ENCODE measurements around the gene SCAMP2. TPM values are rescaled to one million over a fixed set of nuclear protein-coding genes. Genes with fewer than 3 reads are reported as not detected.
A peak's percentile ranks its signal among the peaks of the same experiment; 100 is the strongest.
"Not testable (repeated sequence)": the region's sequence is repeated elsewhere in the genome, so short reads cannot be mapped to it uniquely, and the experiment has no call there.

The SCAMP2 gene, protein sequence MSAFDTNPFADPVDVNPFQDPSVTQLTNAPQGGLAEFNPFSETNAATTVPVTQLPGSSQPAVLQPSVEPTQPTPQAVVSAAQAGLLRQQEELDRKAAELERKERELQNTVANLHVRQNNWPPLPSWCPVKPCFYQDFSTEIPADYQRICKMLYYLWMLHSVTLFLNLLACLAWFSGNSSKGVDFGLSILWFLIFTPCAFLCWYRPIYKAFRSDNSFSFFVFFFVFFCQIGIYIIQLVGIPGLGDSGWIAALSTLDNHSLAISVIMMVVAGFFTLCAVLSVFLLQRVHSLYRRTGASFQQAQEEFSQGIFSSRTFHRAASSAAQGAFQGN
- total RNA-seq (2014; rRNA removed; shearing (Covaris generic); ENCODE audit: low replicate concordance), result 37.1 and 54.9 TPM in 2 replicates

DNA sequence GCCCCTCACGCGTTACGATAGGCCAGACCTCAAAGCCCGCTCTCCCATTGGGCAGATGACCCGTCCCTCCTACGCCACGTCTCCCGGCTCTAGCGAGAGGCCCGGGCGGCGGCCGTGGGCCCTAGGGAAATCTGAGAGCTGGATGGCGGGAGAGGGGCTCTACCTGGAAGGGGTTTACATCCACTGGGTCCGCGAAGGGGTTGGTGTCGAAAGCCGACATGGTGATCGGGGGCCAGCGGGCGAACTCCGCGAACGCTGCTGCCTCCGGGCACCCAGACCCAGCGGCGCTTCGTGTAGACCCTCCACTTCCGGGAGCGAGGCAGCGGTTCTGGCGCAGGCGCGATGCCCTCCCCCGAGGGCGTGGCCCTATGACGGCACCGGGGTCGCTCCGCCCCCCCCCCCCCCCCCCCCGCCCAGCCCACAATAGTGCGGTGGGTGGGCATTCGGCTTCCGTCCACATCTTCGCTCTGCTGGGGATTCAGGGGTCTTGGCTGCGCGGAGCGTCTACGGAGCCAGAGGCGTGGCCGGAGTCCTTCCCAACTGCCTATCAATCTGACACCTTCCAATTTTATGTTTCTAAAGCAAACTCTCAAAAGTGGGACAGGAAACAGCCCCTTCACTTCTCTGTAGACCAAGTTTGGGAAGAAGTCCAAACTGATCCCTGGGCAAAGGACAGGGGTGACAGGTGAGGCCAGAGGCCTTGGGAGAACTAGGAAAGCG is at the start of gene SCAMP2:
Gene SCAMP2, minus strand, starts transcription at position 330 of the 720 bp plus-strand sequence. Its CDS starts 110 bp downstream, at position 220.
- Histone ChIP-seq H3K9me3 (ENCODE audit: low read length) (no peaks in the 10 kb centered on the region), H3K27me3 (ENCODE audit: low read length) (no peaks in the 10 kb centered on the region), H4K20me1 (ENCODE audit: insufficient read depth, low read depth, low read length) (peaks cover 14% of the 10 kb centered on the region; the same call in 1 of the 2 replicates), H3K9me2 (replicated peaks; ENCODE audit: insufficient read depth, low read length) (no peaks in the 10 kb centered on the region), H2AFZ (ENCODE audit: low read length) (peak within 1 kb of the TSS; percentile 100), H3K79me2 (ENCODE audit: low read length) (peaks cover 46% of the 10 kb centered on the region), H3K4me2 (ENCODE audit: low read depth, low read length, poor library complexity, severe bottlenecking) (peak within 1 kb of the TSS; percentile 100), H3K27ac (ENCODE audit: low read length) (peak within 1 kb of the TSS; percentile 52; the same call in 1 of the 2 replicates), H3K4me1 (ENCODE audit: low read length) (peaks cover 38% of the 10 kb centered on the region), H3K4me3 (ENCODE audit: low read length) (peak within 1 kb of the TSS; percentile 90), H3K36me3 (ENCODE audit: insufficient read depth, low read length) (peaks cover 14% of the 10 kb centered on the region), H3K9ac (ENCODE audit: low read length) (peak within 1 kb of the TSS; percentile 83)
- peak; percentile 97 for DNase-seq

DNA sequence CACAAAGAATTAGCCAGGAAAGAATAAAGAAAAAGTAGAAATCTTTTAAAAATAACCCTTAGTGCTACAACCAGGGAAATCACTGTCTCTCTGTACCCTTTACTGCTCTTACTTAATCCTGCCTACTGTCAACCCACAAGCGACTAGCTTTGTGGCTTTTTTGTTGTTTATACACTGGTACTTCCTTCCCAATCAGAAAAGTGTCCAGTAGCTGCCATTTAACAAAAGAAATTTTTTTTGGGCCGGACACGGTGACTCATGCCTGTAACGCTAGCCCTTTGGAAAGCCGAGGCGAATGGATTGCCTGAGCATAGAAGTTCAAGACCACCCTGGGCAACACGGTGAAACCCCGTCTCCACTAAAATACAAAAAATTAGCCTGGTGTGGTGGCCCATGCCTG is 47.3 kb upstream of the SCAMP2 start:
- H3K27me3 ChIP-seq (ENCODE audit: low read length), result no peaks in the 10 kb centered on the region
- H3K4me3 ChIP-seq (ENCODE audit: low read length), result no peak overlapping the region
- no peak for DNase-seq
- no peaks in the 10 kb centered on the region for H3K4me1 ChIP-seq (ENCODE audit: low read length)
- no peak overlapping the region for H2AFZ ChIP-seq (ENCODE audit: low read length)
- H3K9me3 ChIP-seq (ENCODE audit: low read length), result no peaks in the 10 kb centered on the region
- H3K4me2 ChIP-seq (ENCODE audit: low read depth, low read length, poor library complexity, severe bottlenecking), result no peak overlapping the region
- H3K9me2 ChIP-seq (replicated peaks; ENCODE audit: insufficient read depth, low read length), result no peaks in the 10 kb centered on the region
- H4K20me1 ChIP-seq (ENCODE audit: insufficient read depth, low read depth, low read length), result no peaks in the 10 kb centered on the region
- peaks cover 52% of the 10 kb centered on the region for H3K36me3 ChIP-seq (ENCODE audit: insufficient read depth, low read length)
- no peak overlapping the region for H3K9ac ChIP-seq (ENCODE audit: low read length)
- H3K27ac ChIP-seq (ENCODE audit: low read length), result no peak overlapping the region
- peaks cover 6% of the 10 kb centered on the region; the same call in 1 of the 2 replicates for H3K79me2 ChIP-seq (ENCODE audit: low read length)

DNA sequence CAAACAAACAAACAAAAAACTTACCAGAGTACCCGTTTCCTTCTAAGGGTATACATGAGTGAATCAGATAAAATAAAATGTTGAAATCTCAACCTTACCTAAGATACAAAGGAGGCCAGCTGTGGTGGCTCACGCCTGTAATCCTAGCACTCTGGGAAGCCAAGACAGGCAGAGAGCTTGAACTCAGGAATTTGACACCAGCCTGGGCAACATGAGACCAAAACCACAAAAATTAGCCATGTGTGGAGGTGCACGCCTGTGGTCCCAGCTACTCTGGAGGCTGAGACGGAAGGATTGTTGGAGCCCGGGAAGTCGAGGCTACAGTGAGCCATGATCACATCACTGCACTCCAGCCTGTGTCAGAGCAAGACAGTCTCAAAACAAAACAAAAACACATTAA is 44.5 kb upstream of the SCAMP2 start:
- H3K36me3 ChIP-seq (ENCODE audit: insufficient read depth, low read length), result peaks cover 46% of the 10 kb centered on the region
- H3K4me3 ChIP-seq (ENCODE audit: low read length), result no peak overlapping the region
- H3K27ac ChIP-seq (ENCODE audit: low read length), result no peak overlapping the region
- H3K4me1 ChIP-seq (ENCODE audit: low read length), result no peaks in the 10 kb centered on the region
- H3K9me2 ChIP-seq (replicated peaks; ENCODE audit: insufficient read depth, low read length), result no peaks in the 10 kb centered on the region
- H2AFZ ChIP-seq (ENCODE audit: low read length), result no peak overlapping the region
- H3K27me3 ChIP-seq (ENCODE audit: low read length), result no peaks in the 10 kb centered on the region
- no peak overlapping the region for H3K9ac ChIP-seq (ENCODE audit: low read length)
- peaks cover 3% of the 10 kb centered on the region; the same call in 1 of the 2 replicates for H3K79me2 ChIP-seq (ENCODE audit: low read length)
- no peak overlapping the region for H3K4me2 ChIP-seq (ENCODE audit: low read depth, low read length, poor library complexity, severe bottlenecking)
- H3K9me3 ChIP-seq (ENCODE audit: low read length), result no peaks in the 10 kb centered on the region
- H4K20me1 ChIP-seq (ENCODE audit: insufficient read depth, low read depth, low read length), result no peaks in the 10 kb centered on the region
- DNase-seq, result no peak

DNA sequence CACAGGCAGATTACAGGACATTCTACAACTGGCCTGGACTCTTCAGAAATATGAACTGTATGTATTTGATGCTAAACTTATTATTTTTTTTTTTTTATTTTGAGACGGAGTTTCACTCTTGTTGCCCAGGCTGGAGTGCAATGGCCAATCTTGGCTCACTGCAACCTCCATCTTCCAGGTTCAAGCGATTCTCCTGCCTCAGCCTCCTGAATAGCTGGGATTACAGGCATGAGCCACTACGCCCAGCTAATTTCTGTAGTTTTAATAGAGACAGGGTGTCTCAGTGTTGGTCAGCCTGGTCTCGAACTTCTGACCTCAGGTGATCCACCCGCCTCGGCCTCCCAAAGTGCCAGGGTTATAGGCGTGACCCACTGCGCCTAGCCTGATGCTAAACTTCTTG is 40.6 kb upstream of the SCAMP2 start:
- not testable (repeated sequence) for H3K27ac ChIP-seq (ENCODE audit: low read length); H3K4me3 ChIP-seq (ENCODE audit: low read length); H3K9me2 ChIP-seq (replicated peaks; ENCODE audit: insufficient read depth, low read length); H3K9me3 ChIP-seq (ENCODE audit: low read length); H4K20me1 ChIP-seq (ENCODE audit: insufficient read depth, low read depth, low read length); H3K4me2 ChIP-seq (ENCODE audit: low read depth, low read length, poor library complexity, severe bottlenecking); H2AFZ ChIP-seq (ENCODE audit: low read length); H3K9ac ChIP-seq (ENCODE audit: low read length); H3K79me2 ChIP-seq (ENCODE audit: low read length); DNase-seq; H3K4me1 ChIP-seq (ENCODE audit: low read length); H3K27me3 ChIP-seq (ENCODE audit: low read length)
- peaks cover 20% of the 10 kb centered on the region for H3K36me3 ChIP-seq (ENCODE audit: insufficient read depth, low read length)

DNA sequence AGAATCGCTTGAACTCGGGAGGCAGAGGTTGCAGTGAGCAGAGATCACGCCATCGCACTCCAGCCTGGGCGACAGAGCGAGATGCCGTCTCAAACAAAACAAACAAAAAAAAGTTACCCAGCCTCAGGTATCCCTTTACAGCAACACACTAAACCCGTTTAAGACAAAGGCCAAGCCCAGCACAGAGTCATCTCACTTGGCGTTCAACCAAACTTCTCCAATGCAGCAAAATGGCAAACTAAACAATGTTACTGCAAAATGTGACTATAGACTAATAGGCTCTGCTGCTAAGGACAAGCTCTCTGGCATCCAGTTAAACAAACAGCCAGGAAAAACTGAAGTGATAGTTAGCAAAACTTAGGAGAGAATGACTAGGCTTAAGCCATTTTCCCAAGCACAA is 39.9 kb upstream of the SCAMP2 start:
- no peak for DNase-seq
- no peaks in the 10 kb centered on the region for H3K4me1 ChIP-seq (ENCODE audit: low read length)

DNA sequence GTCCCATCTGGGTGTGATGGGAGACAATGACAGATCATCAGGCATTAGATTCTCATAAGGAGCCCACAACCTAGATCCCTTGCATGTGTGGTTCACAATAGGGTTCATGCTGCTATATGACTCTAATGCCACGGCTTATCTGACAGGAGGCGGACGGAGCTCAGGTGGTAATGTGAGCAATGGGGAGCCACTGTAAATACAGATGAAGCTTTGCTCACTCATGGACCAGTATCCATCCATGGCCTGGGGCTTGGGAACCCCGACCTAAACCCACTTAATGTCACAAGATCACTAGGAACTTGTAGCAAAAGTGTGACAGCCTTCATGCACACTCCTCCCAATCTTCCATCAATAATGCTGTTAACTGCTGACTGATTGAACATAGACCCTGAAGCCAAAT is 35.5 kb upstream of the SCAMP2 start:
- H3K27ac ChIP-seq (ENCODE audit: low read length), result no peak overlapping the region
- no peak for DNase-seq
- H3K27me3 ChIP-seq (ENCODE audit: low read length), result no peaks in the 10 kb centered on the region
- peaks cover 20% of the 10 kb centered on the region for H3K79me2 ChIP-seq (ENCODE audit: low read length)
- no peaks in the 10 kb centered on the region for H3K9me2 ChIP-seq (replicated peaks; ENCODE audit: insufficient read depth, low read length)
- peaks cover 29% of the 10 kb centered on the region for H3K4me1 ChIP-seq (ENCODE audit: low read length)
- H3K9me3 ChIP-seq (ENCODE audit: low read length), result no peaks in the 10 kb centered on the region
- H3K36me3 ChIP-seq (ENCODE audit: insufficient read depth, low read length), result peaks cover 13% of the 10 kb centered on the region; the same call in 1 of the 2 replicates
- no peak overlapping the region for H3K4me2 ChIP-seq (ENCODE audit: low read depth, low read length, poor library complexity, severe bottlenecking)
- no peak overlapping the region for H3K4me3 ChIP-seq (ENCODE audit: low read length)
- H3K9ac ChIP-seq (ENCODE audit: low read length), result no peak overlapping the region
- H2AFZ ChIP-seq (ENCODE audit: low read length), result no peak overlapping the region
- H4K20me1 ChIP-seq (ENCODE audit: insufficient read depth, low read depth, low read length), result no peaks in the 10 kb centered on the region

More for the DNA sequence above, 39.9 kb upstream of the SCAMP2 start:
- no peak overlapping the region for H3K4me3 ChIP-seq (ENCODE audit: low read length)
- no peaks in the 10 kb centered on the region for H3K9me2 ChIP-seq (replicated peaks; ENCODE audit: insufficient read depth, low read length)
- H3K27ac ChIP-seq (ENCODE audit: low read length), result no peak overlapping the region
- H3K79me2 ChIP-seq (ENCODE audit: low read length), result no peaks in the 10 kb centered on the region
- H4K20me1 ChIP-seq (ENCODE audit: insufficient read depth, low read depth, low read length), result no peaks in the 10 kb centered on the region
- H3K9me3 ChIP-seq (ENCODE audit: low read length), result no peaks in the 10 kb centered on the region
- no peak overlapping the region for H3K4me2 ChIP-seq (ENCODE audit: low read depth, low read length, poor library complexity, severe bottlenecking)
- no peak overlapping the region for H2AFZ ChIP-seq (ENCODE audit: low read length)
- H3K9ac ChIP-seq (ENCODE audit: low read length), result no peak overlapping the region
- H3K36me3 ChIP-seq (ENCODE audit: insufficient read depth, low read length), result peaks cover 14% of the 10 kb centered on the region
- H3K27me3 ChIP-seq (ENCODE audit: low read length), result no peaks in the 10 kb centered on the region

DNA sequence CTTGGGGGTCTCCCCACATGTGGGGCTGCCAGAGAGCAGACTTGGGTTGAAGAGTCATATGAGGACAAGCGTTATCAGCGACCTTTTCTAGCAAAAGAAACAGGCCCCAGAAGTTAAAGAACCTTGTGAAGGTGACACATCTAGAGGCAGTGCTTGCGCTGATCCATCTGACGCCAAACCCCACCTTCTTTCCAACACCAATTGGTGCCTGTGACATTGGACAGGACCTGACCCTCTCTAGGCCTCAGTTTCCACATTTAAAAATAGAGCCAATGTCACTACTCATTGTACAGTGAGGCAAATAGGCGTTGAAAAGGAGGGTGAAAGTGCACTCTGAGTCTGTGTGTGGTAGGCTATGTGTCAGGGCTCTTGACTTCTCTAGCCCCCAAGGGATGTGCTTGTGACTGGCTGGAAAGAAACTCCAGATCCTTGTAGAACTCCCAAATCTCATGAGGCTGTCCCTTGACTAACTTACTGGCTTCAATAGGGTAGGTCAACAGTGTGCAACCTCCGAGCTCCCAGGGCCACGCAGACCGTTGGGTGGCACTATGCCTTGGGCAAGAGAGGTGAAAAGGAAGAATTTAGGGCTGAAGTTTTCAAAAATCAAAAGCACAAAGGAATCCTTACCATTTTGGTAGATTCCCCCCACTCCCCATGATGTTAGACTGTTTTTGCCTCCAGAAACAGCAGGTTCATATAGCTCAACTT is 34.2 kb upstream of the SCAMP2 start:
- H3K36me3 ChIP-seq (ENCODE audit: insufficient read depth, low read length), result peaks cover 17% of the 10 kb centered on the region
- H3K4me3 ChIP-seq (ENCODE audit: low read length), result peak overlapping the region; percentile 81
- peaks cover 20% of the 10 kb centered on the region for H3K79me2 ChIP-seq (ENCODE audit: low read length)
- DNase-seq, result no peak
- H3K9me2 ChIP-seq (replicated peaks; ENCODE audit: insufficient read depth, low read length), result no peaks in the 10 kb centered on the region
- H3K27ac ChIP-seq (ENCODE audit: low read length), result peak overlapping the region; percentile 71
- peak overlapping the region; percentile 89 for H3K9ac ChIP-seq (ENCODE audit: low read length)
- peaks cover 40% of the 10 kb centered on the region for H3K4me1 ChIP-seq (ENCODE audit: low read length)
- no peaks in the 10 kb centered on the region for H3K9me3 ChIP-seq (ENCODE audit: low read length)
- no peaks in the 10 kb centered on the region for H3K27me3 ChIP-seq (ENCODE audit: low read length)
- H3K4me2 ChIP-seq (ENCODE audit: low read depth, low read length, poor library complexity, severe bottlenecking), result peak overlapping the region; percentile 87
- H2AFZ ChIP-seq (ENCODE audit: low read length), result peak overlapping the region; percentile 88
- H4K20me1 ChIP-seq (ENCODE audit: insufficient read depth, low read depth, low read length), result no peaks in the 10 kb centered on the region

Measured in Karpas-422 (cell line).